ENCODE data around the gene DOCK1. TPM values are rescaled to one million over a fixed set of nuclear protein-coding genes. Genes with fewer than 3 reads are reported as not detected.

Gene DOCK1
- polyA plus RNA-seq, 1 experiment, result 37.9 TPM

- no peak for TF ChIP-seq CTCF (IDR thresholded peaks at IDR 0.05; ENCODE audit: low read depth, low read length)
- Histone ChIP-seq H3K9me3 (ENCODE audit: control insufficient read depth, insufficient read depth, low read length) (no peaks in the 10 kb centered on the region), H3K4me3 (ENCODE audit: low read depth, low read length) (no peak overlapping the region), H3K27me3 (ENCODE audit: control insufficient read depth, insufficient read depth, low read length) (no peaks in the 10 kb centered on the region), H3K27ac (ENCODE audit: low read depth, low read length) (no peak overlapping the region)
- POLR2A ChIA-PET, result no interaction called here
- CTCF ChIA-PET, result interaction anchor here (0.6 kb wide), 1 partner anchor 742 kb away, joined by 3 read pairs; no protein-coding TSS in a partner anchor
- no peak for DNase-seq (ENCODE audit: low read depth, low spot score)
Observed at GRCh38 chr10:127068485-127068884, 163.3 kb downstream of the DOCK1 start.

GRCh38 chr10:127069436-127069835 is 164.2 kb downstream of the DOCK1 start:
- DNase-seq (ENCODE audit: low read depth, low spot score), result no peak
- Histone ChIP-seq H3K27me3 (ENCODE audit: control insufficient read depth, insufficient read depth, low read length) (no peaks in the 10 kb centered on the region), H3K4me3 (ENCODE audit: low read depth, low read length) (no peak overlapping the region), H3K9me3 (ENCODE audit: control insufficient read depth, insufficient read depth, low read length) (no peaks in the 10 kb centered on the region), H3K27ac (ENCODE audit: low read depth, low read length) (no peak overlapping the region)
- no peak for TF ChIP-seq CTCF (IDR thresholded peaks at IDR 0.05; ENCODE audit: low read depth, low read length)
- ChIA-PET CTCF (no interaction called here), POLR2A (no interaction called here)

GRCh38 chr10:127071126-127071525 is 165.9 kb downstream of the DOCK1 start:
- H3K9me3 ChIP-seq (ENCODE audit: control insufficient read depth, insufficient read depth, low read length), result no peaks in the 10 kb centered on the region
- no peak overlapping the region for H3K27ac ChIP-seq (ENCODE audit: low read depth, low read length)
- no peak for DNase-seq (ENCODE audit: low read depth, low spot score)
- H3K27me3 ChIP-seq (ENCODE audit: control insufficient read depth, insufficient read depth, low read length), result no peaks in the 10 kb centered on the region
- ChIA-PET POLR2A (no interaction called here), CTCF (no interaction called here)
- H3K4me3 ChIP-seq (ENCODE audit: low read depth, low read length), result no peak overlapping the region
- TF ChIP-seq CTCF (IDR thresholded peaks at IDR 0.05; ENCODE audit: low read depth, low read length), result no peak

- no peak for TF ChIP-seq CTCF (IDR thresholded peaks at IDR 0.05; ENCODE audit: low read depth, low read length)
Observed at GRCh38 chr10:127073666-127074065, 168.4 kb downstream of the DOCK1 start.

GRCh38 chr10:127079392-127079791 is 174.2 kb downstream of the DOCK1 start:
- TF ChIP-seq CTCF (IDR thresholded peaks at IDR 0.05; ENCODE audit: low read depth, low read length), result no peak
- Histone ChIP-seq H3K4me3 (ENCODE audit: low read depth, low read length) (no peak overlapping the region), H3K9me3 (ENCODE audit: control insufficient read depth, insufficient read depth, low read length) (no peaks in the 10 kb centered on the region), H3K27ac (ENCODE audit: low read depth, low read length) (no peak overlapping the region), H3K27me3 (ENCODE audit: control insufficient read depth, insufficient read depth, low read length) (no peaks in the 10 kb centered on the region)
- ChIA-PET CTCF (interaction anchor here (0.6 kb wide), 1 partner anchor 46 kb away, joined by 3 read pairs; no protein-coding TSS in a partner anchor), POLR2A (no interaction called here)
- no peak for DNase-seq (ENCODE audit: low read depth, low spot score)

More at GRCh38 chr10:127073666-127074065, 168.4 kb downstream of the DOCK1 start:
- no peaks in the 10 kb centered on the region for H3K9me3 ChIP-seq (ENCODE audit: control insufficient read depth, insufficient read depth, low read length)
- no peak for DNase-seq (ENCODE audit: low read depth, low spot score)
- ChIA-PET CTCF (no interaction called here), POLR2A (no interaction called here)
- no peak overlapping the region for H3K27ac ChIP-seq (ENCODE audit: low read depth, low read length)
- no peaks in the 10 kb centered on the region for H3K27me3 ChIP-seq (ENCODE audit: control insufficient read depth, insufficient read depth, low read length)
- H3K4me3 ChIP-seq (ENCODE audit: low read depth, low read length), result no peak overlapping the region

Measured in AG04450 (cell line).